Right lobe of liver (tissue), 6 donors: Measurements from ENCODE around the gene PLEKHA5. TPM values are rescaled to one million over a fixed set of nuclear protein-coding genes. Genes with fewer than 3 reads are reported as not detected.

Source experiments
- ATAC-seq, 4 donors: fragments of 200-7000 bp; cut with Tn5 transposase; one replicate each; pipeline ENCODE4 v1.9.1; 2020; ENCODE audit warnings: mild to moderate bottlenecking in 4 of 4, moderate library complexity in 4 of 4
- DNase-seq, 3 donors: peaks; one replicate each; pipeline ENCODE4 v3.0.0-alpha.2; 2020
- H3K27ac ChIP-seq, 3 donors: fragments of 200-600 bp; one replicate each; pipeline ENCODE4 v1.8.0; 2022
- H3K27me3 ChIP-seq, 2 donors: fragments of 200-600 bp; one replicate each; pipeline ENCODE4 v1.8.0; 2022
- H3K36me3 ChIP-seq, 4 donors: fragments of 200-600 bp; sonication (generic) in 1 of 4; one replicate each; pipeline versions ENCODE4 v1.5.1 to v1.8.0; 2017 to 2022; ENCODE audit warnings: control low read depth in 1 of 4
- H3K4me1 ChIP-seq, 4 donors: fragments of 200-600 bp; sonication (generic) in 1 of 4; one replicate each; pipeline versions ENCODE4 v1.5.1 to v1.8.0; 2017 to 2022; ENCODE audit warnings: control low read depth in 1 of 4
- H3K4me3 ChIP-seq, 3 donors: fragments of 200-600 bp; one replicate each; pipeline ENCODE4 v1.8.0; 2022
- H3K9me3 ChIP-seq, 4 donors: fragments of 200-600 bp; sonication (generic) in 1 of 4; one replicate each; pipeline versions ENCODE4 v1.5.1 to v1.8.0; 2017 to 2022; ENCODE audit warnings: control low read depth in 1 of 4
- CTCF ChIP-seq, 4 donors: fragments of 200-600 bp in 3 of 4; fragments of 450-650 bp in 1 of 4; IDR thresholded peaks; one replicate each; pipeline versions ENCODE4 v1.5.1 to v1.8.0; 2016 to 2022; ENCODE audit warnings: antibody characterized with exemption in 4 of 4, mild to moderate bottlenecking in 2 of 4
- POLR2A ChIP-seq: fragments of 450-650 bp; IDR thresholded peaks from one replicate; pipeline ENCODE4 v1.6.1; 2017; ENCODE audit warnings: antibody characterized with exemption, mild to moderate bottlenecking
- WGBS: methylation state at CpG from one replicate; pipeline ENCODE4 v1.1.6; 2018; ENCODE audit warnings: low coverage, low lambda C conversion rate; ENCODE audit not compliant: insufficient coverage; ENCODE audit errors: missing lambda C conversion rate; 5-methylcytosine and 5-hydroxymethylcytosine counted together
- intact Hi-C, 2 donors: fragments of 100-400 bp; cut with DNase I; formaldehyde crosslinking; loops; one replicate each; pipeline versions ENCODE4 v1.11.2 to v1.14.1; 2022
- total RNA-seq, 6 experiments: library from RNA; depleted of rRNA in 2 of 6; stranded (reverse); fragments of >200 nt in 2 of 6; fragmentation: NEBNext Ultra II Directional in 3 of 6; extraction: Animal tissue kit (Norgen Biotek cat#: 25700) in 3 of 6; gene quantifications; one replicate each; pipeline versions ENCODE4 v1.1.0 to v1.2.4, GENCODE V29; 2016 to 2023
- donor health status: DM: no; HTN: yes; CAD: no.
- donor health status: DM: no; HTN: no; CAD: no.
- donor health status: DM: no; HTN: no; CAD: no.
- donor health status: DM: no; HTN: yes; CAD: no.
- donor health status: DM: no; HTN: yes; CAD: no.

PLEKHA5 gene
- total RNA-seq, 6 experiments from 2014 or later, result 14.7 to 18.7 (median 15.8) TPM

- no peak for ATAC-seq
- intact Hi-C loops, result no loop called here
- TF ChIP-seq POLR2A, result no peak
- TF ChIP-seq CTCF (IDR thresholded peaks at IDR 0.05), result no peak
- Histone ChIP-seq H3K4me1 (peaks cover 0 to 25% (median 2%) of the 10 kb centered on the region in 4 donors), H3K27me3 (no peaks in the 10 kb centered on the region), H3K4me3 (no peak overlapping the region), H3K9me3 (no peaks in the 10 kb centered on the region), H3K27ac (no peak overlapping the region), H3K36me3 (no peaks in the 10 kb centered on the region)
- 93% methylated on average over 3 of the region's 3 CpGs for WGBS
- no peak for DNase-seq
Measured at GRCh38 chr12:19138956-19139355, 9.4 kb downstream of the PLEKHA5 start.

- no peak for TF ChIP-seq POLR2A
- TF ChIP-seq CTCF (IDR thresholded peaks at IDR 0.05), result no peak
- Histone ChIP-seq H3K36me3 (no peaks in the 10 kb centered on the region), H3K27me3 (no peaks in the 10 kb centered on the region), H3K4me3 (no peak overlapping the region), H3K4me1 (peaks cover 0 to 25% (median 4%) of the 10 kb centered on the region in 4 donors), H3K27ac (no peak overlapping the region), H3K9me3 (no peaks in the 10 kb centered on the region)
- 72% methylated on average over 3 of the region's 3 CpGs for WGBS
- intact Hi-C loops, result no loop called here
- DNase-seq (no peak), ATAC-seq (peak in 3 of 4 donors; percentile 48 to 84 (median 51))
Measured at GRCh38 chr12:19139615-19140194, 10.2 kb downstream of the PLEKHA5 start.

- intact Hi-C loops, result no loop called here
- Histone ChIP-seq H3K9me3 (no peaks in the 10 kb centered on the region), H3K27me3 (no peaks in the 10 kb centered on the region), H3K27ac (peak overlapping the region in 2 of 3 donors; percentile 22 to 47), H3K4me1 (peaks cover 0 to 25% (median 6%) of the 10 kb centered on the region in 4 donors), H3K36me3 (no peaks in the 10 kb centered on the region), H3K4me3 (peak overlapping the region in 1 of 3 donors; percentile 26)
- WGBS, result 39% methylated on average over 8 of the region's 8 CpGs
- DNase-seq (peak; percentile 37 to 74 (median 70)), ATAC-seq (peak; percentile 66 to 80 (median 72))
- no peak for TF ChIP-seq POLR2A
Measured at GRCh38 chr12:19140381-19141236, 11.1 kb downstream of the PLEKHA5 start.

DNA sequence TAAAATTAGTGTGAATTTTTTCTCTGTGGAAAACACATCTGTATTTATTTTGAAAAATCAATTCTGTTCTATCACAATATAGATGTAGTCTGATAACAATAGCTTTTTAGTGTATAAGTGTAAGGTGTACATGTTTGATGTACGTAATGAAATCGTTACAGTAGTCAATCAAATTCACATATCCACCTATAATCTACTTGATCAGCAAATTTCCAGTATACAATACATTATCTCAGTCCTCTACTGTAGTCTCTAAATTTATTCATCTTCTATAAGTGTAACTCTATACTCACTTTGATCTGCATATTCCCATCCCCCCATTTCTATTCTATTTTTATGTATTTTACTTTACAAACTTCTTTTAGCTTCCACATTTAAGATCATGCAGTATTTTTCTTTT lies 13.0 kb downstream of the PLEKHA5 start:
- WGBS, result 98% methylated on average over 2 of the region's 2 CpGs
- Histone ChIP-seq H3K4me3 (no peak overlapping the region), H3K36me3 (no peaks in the 10 kb centered on the region), H3K9me3 (no peaks in the 10 kb centered on the region), H3K27ac (no peak overlapping the region), H3K4me1 (peaks cover 0 to 25% (median 6%) of the 10 kb centered on the region in 4 donors), H3K27me3 (no peaks in the 10 kb centered on the region)
- ATAC-seq, result no peak
- TF ChIP-seq CTCF (IDR thresholded peaks at IDR 0.05), result no peak
- TF ChIP-seq POLR2A, result no peak
- DNase-seq, result no peak
- intact Hi-C loops, result no loop called here

DNA sequence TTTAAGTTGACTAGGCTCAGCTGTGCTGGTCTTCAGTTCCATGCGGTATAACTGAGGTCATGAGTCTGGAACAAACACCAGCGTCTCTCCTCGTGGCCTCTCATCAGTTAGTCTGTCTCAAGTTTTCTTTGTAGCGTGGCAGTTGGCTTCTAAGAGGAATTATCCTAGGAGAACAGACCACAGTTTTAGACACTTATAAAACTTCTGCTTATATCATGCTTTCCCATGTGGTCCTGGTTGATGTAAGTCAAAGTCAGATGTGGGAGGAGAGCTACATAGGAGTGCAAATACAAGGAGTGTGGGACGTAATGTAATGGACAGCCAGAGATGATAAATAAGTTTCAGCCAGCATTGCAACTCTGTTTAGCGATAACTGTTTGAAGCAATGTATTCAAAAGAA lies 14.8 kb downstream of the PLEKHA5 start:
- no peak overlapping the region for H3K27ac ChIP-seq
- ATAC-seq (no peak), DNase-seq (no peak)
- intact Hi-C loops, result no loop called here
- H3K9me3 ChIP-seq, result no peaks in the 10 kb centered on the region
- peaks cover 0 to 24% (median 6%) of the 10 kb centered on the region in 4 donors for H3K4me1 ChIP-seq
- H3K4me3 ChIP-seq, result no peak overlapping the region
- TF ChIP-seq CTCF (IDR thresholded peaks at IDR 0.05) (no peak), POLR2A (no peak)
- no peaks in the 10 kb centered on the region for H3K27me3 ChIP-seq
- 84% methylated on average over 6 of the region's 6 CpGs for WGBS
- H3K36me3 ChIP-seq, result no peaks in the 10 kb centered on the region
